Esophagus squamous epithelium (tissue), 5 donors: ENCODE data around the gene GPC5. TPM values are rescaled to one million over a fixed set of nuclear protein-coding genes. Genes with fewer than 3 reads are reported as not detected.

Source experiments
- DNase-seq: peaks from one replicate; lab custom pipeline; 2025; lab: John Stamatoyannopoulos, UW
- H3K27ac ChIP-seq, 4 donors: fragments of 200-600 bp; sonication (generic); one replicate each; pipeline ENCODE4 v1.5.1; 2016 to 2019; ENCODE audit warnings: mild to moderate bottlenecking in 1 of 4
- H3K27me3 ChIP-seq, 4 donors: fragments of 200-600 bp; sonication (generic); 1 replicate in 3 of 4; 2 replicates in 1 of 4; pipeline versions ENCODE4 v1.5.1 to v1.6.0; 2017 to 2021; ENCODE audit warnings: antibody characterized with exemption in 1 of 4
- H3K36me3 ChIP-seq, 3 donors: fragments of 200-600 bp; sonication (generic); one replicate each; pipeline ENCODE4 v1.5.1; 2016 to 2019
- H3K4me1 ChIP-seq, 3 donors: fragments of 200-600 bp; sonication (generic); one replicate each; pipeline ENCODE4 v1.5.1; 2017 to 2019
- H3K4me3 ChIP-seq, 4 donors: fragments of 200-600 bp; sonication (generic); 1 replicate in 3 of 4; 2 replicates in 1 of 4; pipeline ENCODE4 v1.5.1; 2016 to 2019; ENCODE audit warnings: mild to moderate bottlenecking in 2 of 4, moderate library complexity in 1 of 4
- H3K9me3 ChIP-seq, 3 donors: fragments of 200-600 bp; sonication (generic); one replicate each; pipeline ENCODE4 v1.5.1; 2016 to 2019
- POLR2A ChIP-seq, 4 donors: fragments of 450-650 bp; IDR thresholded peaks; one replicate each; pipeline ENCODE4 v1.6.1; 2017; ENCODE audit warnings: antibody characterized with exemption in 4 of 4, mild to moderate bottlenecking in 4 of 4, moderate library complexity in 3 of 4
- WGBS, 2 donors: methylation state at CpG; one replicate each; pipeline ENCODE4 v1.1.5; 2018; 5-methylcytosine and 5-hydroxymethylcytosine counted together
- intact Hi-C: fragments of 100-400 bp; cut with DNase I; formaldehyde crosslinking; loops from one replicate; pipeline ENCODE4 v1.15.0; 2022
- total RNA-seq, 4 donors: library from RNA; depleted of rRNA; stranded (reverse); fragments of >200 nt; gene quantifications; one replicate each; pipeline ENCODE4 v1.1.0, GENCODE V29; 2016
- TF ChIP-seq, protein P1 (sequence below), 6 experiments: fragments of 450-650 bp in 4 of 6; fragments of 200-600 bp in 2 of 6; sonication (generic) in 2 of 6; IDR thresholded peaks; one replicate each; pipeline ENCODE4 v1.5.1; 2016 to 2019; ENCODE audit warnings: antibody characterized with exemption in 6 of 6, mild to moderate bottlenecking in 4 of 6, moderate library complexity in 4 of 6
- donor health status: DM: yes; HTN: yes; CAD: no.

The GPC5 gene
- total RNA-seq, 4 donors from 2014 or later: not detected

DNA sequence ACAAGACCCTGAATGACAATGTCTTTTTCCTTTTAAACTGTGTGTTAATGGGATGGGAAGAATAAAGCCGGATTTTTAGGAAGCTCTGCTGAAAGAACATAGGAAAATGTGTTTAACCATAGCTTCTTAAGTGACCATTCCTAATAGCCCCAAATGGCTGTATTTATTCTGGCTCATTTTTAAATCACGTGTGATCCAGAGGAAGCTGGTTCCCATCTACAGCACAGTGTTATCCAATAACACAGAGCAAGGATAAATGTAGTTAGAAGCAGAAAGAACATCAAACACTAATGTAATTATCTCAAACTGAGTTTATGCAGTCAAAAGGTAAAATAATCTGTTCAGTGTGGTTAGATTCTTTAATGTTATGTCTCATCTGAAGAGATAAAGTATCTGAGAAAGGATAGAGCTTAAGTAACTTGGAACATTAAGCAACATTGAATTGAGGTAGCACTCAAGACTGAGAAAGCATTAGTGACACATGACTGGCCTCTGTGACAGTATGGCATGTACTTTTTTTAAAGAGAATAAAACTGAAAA is 853.3 kb downstream of the GPC5 start:
- Histone ChIP-seq H3K27ac (no peak overlapping the region), H3K4me1 (no peaks in the 10 kb centered on the region), H3K9me3 (no peaks in the 10 kb centered on the region), H3K4me3 (no peak overlapping the region), H3K27me3 (no peaks in the 10 kb centered on the region), H3K36me3 (no peaks in the 10 kb centered on the region)
- no peak for DNase-seq
- TF ChIP-seq POLR2A (IDR thresholded peaks at IDR 0.05): no peak
- intact Hi-C loops: no loop called here
- 45 to 53% methylated on average over 2 of the region's 2 CpGs for WGBS, 2 donors

DNA sequence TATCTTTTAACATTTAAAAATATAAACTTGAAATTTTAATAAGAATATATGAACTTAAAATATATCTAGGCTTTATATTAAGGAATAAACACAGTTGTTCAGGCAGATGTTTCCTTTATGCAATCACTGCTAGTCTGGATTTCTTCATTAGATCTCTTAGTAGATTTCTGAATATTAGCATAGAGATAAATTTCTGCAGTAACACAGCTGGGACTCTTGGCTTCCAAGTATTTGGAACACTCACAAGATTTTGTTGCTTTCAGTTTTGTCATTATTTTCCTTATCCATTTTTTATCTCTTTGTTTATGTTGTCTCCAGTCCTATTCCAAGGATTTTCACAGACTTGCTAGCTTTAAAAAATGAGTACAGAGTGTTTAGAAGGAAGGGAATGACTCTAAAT is 857.1 kb downstream of the GPC5 start:
- no peak overlapping the region for H3K27ac ChIP-seq
- intact Hi-C loops: no loop called here
- H3K4me3 ChIP-seq: no peak overlapping the region
- H3K9me3 ChIP-seq: no peaks in the 10 kb centered on the region
- no peaks in the 10 kb centered on the region for H3K4me1 ChIP-seq
- no peak for DNase-seq
- no peaks in the 10 kb centered on the region for H3K36me3 ChIP-seq
- H3K27me3 ChIP-seq: no peaks in the 10 kb centered on the region
- no peak for TF ChIP-seq POLR2A (IDR thresholded peaks at IDR 0.05)

DNA sequence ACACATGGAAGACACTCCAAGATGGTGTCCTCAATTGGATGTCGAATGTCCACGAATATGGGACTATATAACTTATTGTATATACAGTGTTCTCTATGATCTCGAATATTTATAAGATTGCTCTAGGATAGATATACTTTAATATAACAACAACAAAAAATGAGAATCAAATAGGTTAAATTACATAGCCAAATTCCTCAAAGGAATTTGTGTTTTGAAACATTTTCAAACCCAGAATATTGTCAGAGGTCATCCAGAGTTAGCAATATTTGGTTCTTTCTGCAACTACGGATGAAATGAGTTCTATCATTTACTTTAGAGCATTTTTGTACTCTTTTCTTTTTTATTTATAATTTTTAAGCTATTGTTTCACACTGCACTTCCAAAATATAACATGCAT is 857.8 kb downstream of the GPC5 start:
- WGBS, 2 donors: 65 to 70% methylated on average over 4 of the region's 4 CpGs
- intact Hi-C loops: no loop called here

DNA sequence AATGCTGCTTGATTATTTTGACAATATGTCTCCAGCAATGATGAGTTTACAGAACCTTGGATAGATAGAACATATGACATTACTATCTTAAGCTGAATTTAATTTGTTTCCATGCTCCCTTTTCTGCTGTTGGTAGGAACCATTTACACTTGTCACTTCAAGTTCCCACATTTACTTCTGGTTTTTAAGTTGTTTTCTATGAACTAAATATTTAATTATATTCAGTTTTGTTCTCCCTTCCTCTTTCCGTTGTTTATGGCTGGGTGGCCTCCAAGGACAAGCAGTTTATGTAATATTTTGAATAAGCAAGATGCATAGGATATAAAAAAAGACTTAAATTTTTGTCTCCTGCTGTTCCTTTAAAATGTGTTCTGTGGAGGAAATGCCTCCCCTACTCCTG is 860.6 kb downstream of the GPC5 start:
- Histone ChIP-seq H3K9me3 (no peaks in the 10 kb centered on the region), H3K4me1 (no peaks in the 10 kb centered on the region), H3K27ac (no peak overlapping the region), H3K27me3 (no peaks in the 10 kb centered on the region), H3K36me3 (no peaks in the 10 kb centered on the region), H3K4me3 (no peak overlapping the region)
- no peak for DNase-seq
- TF ChIP-seq, protein P1, sequence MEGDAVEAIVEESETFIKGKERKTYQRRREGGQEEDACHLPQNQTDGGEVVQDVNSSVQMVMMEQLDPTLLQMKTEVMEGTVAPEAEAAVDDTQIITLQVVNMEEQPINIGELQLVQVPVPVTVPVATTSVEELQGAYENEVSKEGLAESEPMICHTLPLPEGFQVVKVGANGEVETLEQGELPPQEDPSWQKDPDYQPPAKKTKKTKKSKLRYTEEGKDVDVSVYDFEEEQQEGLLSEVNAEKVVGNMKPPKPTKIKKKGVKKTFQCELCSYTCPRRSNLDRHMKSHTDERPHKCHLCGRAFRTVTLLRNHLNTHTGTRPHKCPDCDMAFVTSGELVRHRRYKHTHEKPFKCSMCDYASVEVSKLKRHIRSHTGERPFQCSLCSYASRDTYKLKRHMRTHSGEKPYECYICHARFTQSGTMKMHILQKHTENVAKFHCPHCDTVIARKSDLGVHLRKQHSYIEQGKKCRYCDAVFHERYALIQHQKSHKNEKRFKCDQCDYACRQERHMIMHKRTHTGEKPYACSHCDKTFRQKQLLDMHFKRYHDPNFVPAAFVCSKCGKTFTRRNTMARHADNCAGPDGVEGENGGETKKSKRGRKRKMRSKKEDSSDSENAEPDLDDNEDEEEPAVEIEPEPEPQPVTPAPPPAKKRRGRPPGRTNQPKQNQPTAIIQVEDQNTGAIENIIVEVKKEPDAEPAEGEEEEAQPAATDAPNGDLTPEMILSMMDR (IDR thresholded peaks at IDR 0.05): no peak
- no peak for TF ChIP-seq POLR2A (IDR thresholded peaks at IDR 0.05)
- 35 to 46% methylated on average over 1 of the region's 1 CpG for WGBS, 2 donors
- intact Hi-C loops: no loop called here

More for the DNA sequence above, 857.8 kb downstream of the GPC5 start:
- Histone ChIP-seq H3K9me3 (no peaks in the 10 kb centered on the region), H3K27ac (no peak overlapping the region), H3K4me1 (no peaks in the 10 kb centered on the region), H3K4me3 (no peak overlapping the region), H3K36me3 (no peaks in the 10 kb centered on the region), H3K27me3 (no peaks in the 10 kb centered on the region)
- TF ChIP-seq, protein P1 (IDR thresholded peaks at IDR 0.05): no peak
- no peak for TF ChIP-seq POLR2A (IDR thresholded peaks at IDR 0.05)
- DNase-seq: no peak

DNA sequence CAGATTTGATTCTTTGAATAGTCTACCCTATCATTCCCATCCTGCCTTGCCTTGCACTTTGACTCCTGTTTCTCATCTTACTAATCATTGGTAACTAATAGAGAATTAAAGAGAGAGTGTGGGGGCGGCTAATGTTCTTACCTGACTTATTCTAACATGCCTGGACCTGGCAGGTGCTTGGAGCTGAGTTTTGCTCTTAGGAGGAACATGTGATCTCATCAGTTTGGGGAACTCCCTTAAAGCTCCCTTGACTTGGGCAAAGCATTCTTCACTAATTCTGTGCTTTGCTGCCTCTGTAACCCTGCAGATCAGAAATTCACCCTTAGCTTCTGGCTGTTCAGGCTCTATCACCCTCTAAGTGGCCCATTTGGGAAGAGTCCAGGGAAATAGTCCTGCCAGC is 861.1 kb downstream of the GPC5 start:
- 40 to 45% methylated on average over 1 of the region's 1 CpG for whole genome bisulfite sequencing, 2 donors
- H3K4me3 ChIP-seq: no peak overlapping the region
- no peak for DNase-seq
- H3K27me3 ChIP-seq: no peaks in the 10 kb centered on the region
- TF ChIP-seq, protein P1 (IDR thresholded peaks at IDR 0.05): no peak
- TF ChIP-seq POLR2A (IDR thresholded peaks at IDR 0.05): no peak
- H3K27ac ChIP-seq: no peak overlapping the region
- H3K9me3 ChIP-seq: no peaks in the 10 kb centered on the region
- no peaks in the 10 kb centered on the region for H3K4me1 ChIP-seq
- no peaks in the 10 kb centered on the region for H3K36me3 ChIP-seq
- intact Hi-C loops: no loop called here

DNA sequence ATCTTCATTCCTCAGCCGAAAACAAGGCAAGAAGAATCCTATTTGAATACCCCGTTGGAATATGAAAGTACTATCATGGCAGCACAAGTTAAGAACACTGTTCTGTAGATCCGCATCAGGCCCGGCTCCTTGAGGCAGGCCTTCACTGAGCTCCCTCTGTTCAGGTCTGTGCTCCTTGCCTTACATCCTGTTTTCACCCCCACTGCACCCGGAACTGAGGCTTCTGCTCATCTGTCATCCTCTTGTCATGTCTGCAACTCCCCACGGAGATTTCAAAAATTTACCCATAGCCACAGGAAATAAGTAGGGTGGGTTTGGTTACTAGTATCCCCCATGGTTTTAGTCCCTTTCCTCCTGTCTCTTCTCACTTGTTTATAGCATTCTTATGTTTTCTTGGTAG is 861.9 kb downstream of the GPC5 start:
- Histone ChIP-seq H3K4me1 (no peaks in the 10 kb centered on the region), H3K36me3 (no peaks in the 10 kb centered on the region), H3K27ac (no peak overlapping the region), H3K27me3 (no peaks in the 10 kb centered on the region), H3K9me3 (no peaks in the 10 kb centered on the region), H3K4me3 (no peak overlapping the region)
- no peak for DNase-seq
- intact Hi-C loops: no loop called here
- 73 to 78% methylated on average over 5 to 6 of the region's 6 CpGs for WGBS, 2 donors
- TF ChIP-seq, protein P1 (IDR thresholded peaks at IDR 0.05): no peak
- no peak for TF ChIP-seq POLR2A (IDR thresholded peaks at IDR 0.05)
